ENCODE results near the gene PIGM.

GRCh38 chr1:159992161-159992560 lies 39.6 kb downstream of the PIGM start:
- TF ChIP-seq, protein P1, sequence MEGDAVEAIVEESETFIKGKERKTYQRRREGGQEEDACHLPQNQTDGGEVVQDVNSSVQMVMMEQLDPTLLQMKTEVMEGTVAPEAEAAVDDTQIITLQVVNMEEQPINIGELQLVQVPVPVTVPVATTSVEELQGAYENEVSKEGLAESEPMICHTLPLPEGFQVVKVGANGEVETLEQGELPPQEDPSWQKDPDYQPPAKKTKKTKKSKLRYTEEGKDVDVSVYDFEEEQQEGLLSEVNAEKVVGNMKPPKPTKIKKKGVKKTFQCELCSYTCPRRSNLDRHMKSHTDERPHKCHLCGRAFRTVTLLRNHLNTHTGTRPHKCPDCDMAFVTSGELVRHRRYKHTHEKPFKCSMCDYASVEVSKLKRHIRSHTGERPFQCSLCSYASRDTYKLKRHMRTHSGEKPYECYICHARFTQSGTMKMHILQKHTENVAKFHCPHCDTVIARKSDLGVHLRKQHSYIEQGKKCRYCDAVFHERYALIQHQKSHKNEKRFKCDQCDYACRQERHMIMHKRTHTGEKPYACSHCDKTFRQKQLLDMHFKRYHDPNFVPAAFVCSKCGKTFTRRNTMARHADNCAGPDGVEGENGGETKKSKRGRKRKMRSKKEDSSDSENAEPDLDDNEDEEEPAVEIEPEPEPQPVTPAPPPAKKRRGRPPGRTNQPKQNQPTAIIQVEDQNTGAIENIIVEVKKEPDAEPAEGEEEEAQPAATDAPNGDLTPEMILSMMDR (conservative IDR thresholded peaks at IDR 0.05): no peak
- no peak for TF ChIP-seq ZFX (IDR thresholded peaks at IDR 0.05)

Measured in C4-2B (cell line).